K562 (cell line): ENCODE measurements around the gene EFCAB12. TPM values are rescaled to one million over a fixed set of nuclear protein-coding genes. Genes with fewer than 3 reads are reported as not detected.

Source experiments
- EZH2 ChIP-seq: IDR thresholded peaks from 2 replicates; pipeline ENCODE4 v1.6.1; 2012; ENCODE audit warnings: low read depth, mild to moderate bottlenecking, inconsistent platforms, low read length, borderline replicate concordance
- GABPB1 ChIP-seq: sonication (generic); formaldehyde crosslinking; IDR thresholded peaks from 2 replicates; pipeline ENCODE4 v1.8.0; 2022; ENCODE audit warnings: mild to moderate bottlenecking, missing genetic modification reagents
- MYNN ChIP-seq, 2 experiments: sonication (generic); formaldehyde crosslinking in 1 of 2; IDR thresholded peaks; 2 replicates each; pipeline versions ENCODE4 v1.5.0 to v1.6.1; 2016 to 2020; ENCODE audit warnings: antibody characterized with exemption in 1 of 2, missing genetic modification reagents in 1 of 2
- NFRKB ChIP-seq: fragments of 450-650 bp; IDR thresholded peaks from 2 replicates; pipeline ENCODE4 v1.6.1; 2016; ENCODE audit warnings: low read depth
- PRPF4 ChIP-seq: fragments of 200-400 bp; formaldehyde crosslinking; IDR thresholded peaks from one replicate; pipeline ENCODE4 v1.6.1; 2017; ENCODE audit warnings: low read length, low read depth, mild to moderate bottlenecking; ENCODE audit not compliant: insufficient read depth, poor library complexity, severe bottlenecking
- SIN3A ChIP-seq, 2 experiments: fragments of 150-350 bp in 1 of 2; IDR thresholded peaks; 2 replicates each; pipeline ENCODE4 v1.6.1; 2011 to 2016; ENCODE audit warnings: borderline replicate concordance in 2 of 2, low read depth in 2 of 2, low read length in 2 of 2, mild to moderate bottlenecking in 2 of 2, moderate library complexity in 2 of 2; ENCODE audit not compliant: control insufficient read depth in 1 of 2
- YY1 ChIP-seq, 3 experiments: IDR thresholded peaks; 2 replicates each; pipeline ENCODE4 v1.6.1; 2011; ENCODE audit warnings: low read length in 2 of 3, mild to moderate bottlenecking in 2 of 3, moderate library complexity in 2 of 3, borderline replicate concordance in 1 of 3, control low read depth in 1 of 3, low read depth in 1 of 3; ENCODE audit not compliant: insufficient read depth in 3 of 3, insufficient replicate concordance in 2 of 3, control insufficient read depth in 1 of 3, insufficient read length in 1 of 3; ENCODE audit errors: extremely low read depth in 1 of 3
- ZNF212 ChIP-seq: fragments of 450-650 bp; formaldehyde crosslinking; IDR thresholded peaks from 2 replicates; pipeline ENCODE4 v1.4.0; 2020; ENCODE audit warnings: mild to moderate bottlenecking
- polyA plus RNA-seq, 8 experiments: library from polyadenylated mRNA; depleted of rRNA in 4 of 8; stranded (reverse) in 5 of 8; unstranded in 3 of 8; fragments of >200 nt; fragmentation: Nextera tagmentation in 2 of 8; fragmentation: Illumina TruSeq in 1 of 8; extraction: Ambion mirVana in 2 of 8; extraction: Trizol in 1 of 8; gene quantifications; 2 replicates each; pipeline versions ENCODE4 v1.2.1 to v1.2.3, GENCODE V29; 2011 to 2014; ENCODE audit warnings: inconsistent platforms in 1 of 8, missing spikeins in 1 of 8
- total RNA-seq, 7 experiments: library from RNA; depleted of rRNA in 6 of 7; stranded (reverse); fragments of >200 nt in 6 of 7; fragmentation: Illumina TruSeq in 2 of 7; extraction: Trizol in 2 of 7; gene quantifications; 2 replicates each; pipeline versions ENCODE4 v1.2.1 to v1.2.3, GENCODE V29; 2011 to 2021; ENCODE audit warnings: low replicate concordance in 1 of 7
- TF ChIP-seq, protein P1 (sequence below): fragments of 200-800 bp; sonication (Bioruptor generic); IDR thresholded peaks from 2 replicates; pipeline ENCODE4 v1.6.1; 2016; ENCODE audit warnings: missing genetic modification characterization, missing compliant biosample characterization
- TF ChIP-seq, protein P2 (sequence below): sonication (generic); formaldehyde crosslinking; IDR thresholded peaks from 2 replicates; pipeline ENCODE4 v1.8.0; 2023; ENCODE audit warnings: mild to moderate bottlenecking, missing genetic modification reagents
- TF ChIP-seq, protein P3 (sequence below): sonication (generic); formaldehyde crosslinking; IDR thresholded peaks from 2 replicates; pipeline ENCODE4 v1.8.0; 2022; ENCODE audit warnings: missing genetic modification reagents, mild to moderate bottlenecking, borderline replicate concordance
- TF ChIP-seq, protein P4 (sequence below), 2 experiments: fragments of 200-800 bp in 1 of 2; sonication (Bioruptor generic) in 1 of 2; sonication (generic) in 1 of 2; formaldehyde crosslinking in 1 of 2; IDR thresholded peaks in 1 of 2; conservative IDR thresholded peaks in 1 of 2; 2 replicates each; pipeline versions ENCODE4 v1.5.0 to v1.6.1; 2016 to 2020; ENCODE audit warnings: missing compliant biosample characterization in 1 of 2, missing genetic modification characterization in 1 of 2, missing genetic modification reagents in 1 of 2

EFCAB12 gene
- total and polyA plus RNA-seq, 9 of the 15 experiments (the other 6 are each of a cell fraction or from before 2014, with no cell fraction given), result 0.08 to 0.95 (median 0.56) TPM; not detected in 1

DNA sequence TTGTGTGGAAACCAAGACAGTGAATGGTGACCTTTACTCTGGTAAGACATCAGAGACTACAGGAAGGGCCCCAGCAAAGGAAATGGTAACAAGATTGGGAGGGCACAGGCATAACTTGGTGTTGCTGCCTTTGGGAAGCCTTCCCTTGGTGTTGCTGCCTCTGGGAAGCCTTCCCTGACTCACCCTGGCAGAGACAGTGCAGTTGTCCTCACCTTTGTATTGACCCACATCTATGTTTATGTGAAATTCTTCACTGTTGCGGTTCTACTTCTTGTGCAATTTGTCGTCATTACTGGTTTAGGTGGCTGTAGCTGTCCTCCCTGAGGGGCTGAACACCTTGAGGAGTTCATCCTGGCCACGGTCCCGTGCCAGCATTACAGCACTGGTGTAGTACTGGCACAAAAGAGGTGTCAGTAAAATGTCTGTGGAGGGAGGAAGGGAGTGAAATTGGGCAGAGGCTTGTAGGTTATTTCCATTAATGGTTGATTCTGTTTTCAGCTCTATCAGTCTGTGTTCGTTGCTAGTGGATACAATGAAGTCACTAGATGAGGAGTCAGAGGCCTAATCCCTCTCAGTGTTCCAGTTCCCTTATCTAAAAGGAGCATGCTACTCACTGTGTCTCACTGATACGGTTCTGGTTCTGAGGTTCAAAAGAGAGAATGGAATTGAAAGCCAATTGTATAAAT is 33.2 kb upstream of the EFCAB12 start (continued):
- TF ChIP-seq, protein P1, sequence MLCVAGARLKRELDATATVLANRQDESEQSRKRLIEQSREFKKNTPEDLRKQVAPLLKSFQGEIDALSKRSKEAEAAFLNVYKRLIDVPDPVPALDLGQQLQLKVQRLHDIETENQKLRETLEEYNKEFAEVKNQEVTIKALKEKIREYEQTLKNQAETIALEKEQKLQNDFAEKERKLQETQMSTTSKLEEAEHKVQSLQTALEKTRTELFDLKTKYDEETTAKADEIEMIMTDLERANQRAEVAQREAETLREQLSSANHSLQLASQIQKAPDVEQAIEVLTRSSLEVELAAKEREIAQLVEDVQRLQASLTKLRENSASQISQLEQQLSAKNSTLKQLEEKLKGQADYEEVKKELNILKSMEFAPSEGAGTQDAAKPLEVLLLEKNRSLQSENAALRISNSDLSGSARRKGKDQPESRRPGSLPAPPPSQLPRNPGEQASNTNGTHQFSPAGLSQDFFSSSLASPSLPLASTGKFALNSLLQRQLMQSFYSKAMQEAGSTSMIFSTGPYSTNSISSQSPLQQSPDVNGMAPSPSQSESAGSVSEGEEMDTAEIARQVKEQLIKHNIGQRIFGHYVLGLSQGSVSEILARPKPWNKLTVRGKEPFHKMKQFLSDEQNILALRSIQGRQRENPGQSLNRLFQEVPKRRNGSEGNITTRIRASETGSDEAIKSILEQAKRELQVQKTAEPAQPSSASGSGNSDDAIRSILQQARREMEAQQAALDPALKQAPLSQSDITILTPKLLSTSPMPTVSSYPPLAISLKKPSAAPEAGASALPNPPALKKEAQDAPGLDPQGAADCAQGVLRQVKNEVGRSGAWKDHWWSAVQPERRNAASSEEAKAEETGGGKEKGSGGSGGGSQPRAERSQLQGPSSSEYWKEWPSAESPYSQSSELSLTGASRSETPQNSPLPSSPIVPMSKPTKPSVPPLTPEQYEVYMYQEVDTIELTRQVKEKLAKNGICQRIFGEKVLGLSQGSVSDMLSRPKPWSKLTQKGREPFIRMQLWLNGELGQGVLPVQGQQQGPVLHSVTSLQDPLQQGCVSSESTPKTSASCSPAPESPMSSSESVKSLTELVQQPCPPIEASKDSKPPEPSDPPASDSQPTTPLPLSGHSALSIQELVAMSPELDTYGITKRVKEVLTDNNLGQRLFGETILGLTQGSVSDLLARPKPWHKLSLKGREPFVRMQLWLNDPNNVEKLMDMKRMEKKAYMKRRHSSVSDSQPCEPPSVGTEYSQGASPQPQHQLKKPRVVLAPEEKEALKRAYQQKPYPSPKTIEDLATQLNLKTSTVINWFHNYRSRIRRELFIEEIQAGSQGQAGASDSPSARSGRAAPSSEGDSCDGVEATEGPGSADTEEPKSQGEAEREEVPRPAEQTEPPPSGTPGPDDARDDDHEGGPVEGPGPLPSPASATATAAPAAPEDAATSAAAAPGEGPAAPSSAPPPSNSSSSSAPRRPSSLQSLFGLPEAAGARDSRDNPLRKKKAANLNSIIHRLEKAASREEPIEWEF (CRISPR knock-in tag), result no peak
- TF ChIP-seq, protein P2, sequence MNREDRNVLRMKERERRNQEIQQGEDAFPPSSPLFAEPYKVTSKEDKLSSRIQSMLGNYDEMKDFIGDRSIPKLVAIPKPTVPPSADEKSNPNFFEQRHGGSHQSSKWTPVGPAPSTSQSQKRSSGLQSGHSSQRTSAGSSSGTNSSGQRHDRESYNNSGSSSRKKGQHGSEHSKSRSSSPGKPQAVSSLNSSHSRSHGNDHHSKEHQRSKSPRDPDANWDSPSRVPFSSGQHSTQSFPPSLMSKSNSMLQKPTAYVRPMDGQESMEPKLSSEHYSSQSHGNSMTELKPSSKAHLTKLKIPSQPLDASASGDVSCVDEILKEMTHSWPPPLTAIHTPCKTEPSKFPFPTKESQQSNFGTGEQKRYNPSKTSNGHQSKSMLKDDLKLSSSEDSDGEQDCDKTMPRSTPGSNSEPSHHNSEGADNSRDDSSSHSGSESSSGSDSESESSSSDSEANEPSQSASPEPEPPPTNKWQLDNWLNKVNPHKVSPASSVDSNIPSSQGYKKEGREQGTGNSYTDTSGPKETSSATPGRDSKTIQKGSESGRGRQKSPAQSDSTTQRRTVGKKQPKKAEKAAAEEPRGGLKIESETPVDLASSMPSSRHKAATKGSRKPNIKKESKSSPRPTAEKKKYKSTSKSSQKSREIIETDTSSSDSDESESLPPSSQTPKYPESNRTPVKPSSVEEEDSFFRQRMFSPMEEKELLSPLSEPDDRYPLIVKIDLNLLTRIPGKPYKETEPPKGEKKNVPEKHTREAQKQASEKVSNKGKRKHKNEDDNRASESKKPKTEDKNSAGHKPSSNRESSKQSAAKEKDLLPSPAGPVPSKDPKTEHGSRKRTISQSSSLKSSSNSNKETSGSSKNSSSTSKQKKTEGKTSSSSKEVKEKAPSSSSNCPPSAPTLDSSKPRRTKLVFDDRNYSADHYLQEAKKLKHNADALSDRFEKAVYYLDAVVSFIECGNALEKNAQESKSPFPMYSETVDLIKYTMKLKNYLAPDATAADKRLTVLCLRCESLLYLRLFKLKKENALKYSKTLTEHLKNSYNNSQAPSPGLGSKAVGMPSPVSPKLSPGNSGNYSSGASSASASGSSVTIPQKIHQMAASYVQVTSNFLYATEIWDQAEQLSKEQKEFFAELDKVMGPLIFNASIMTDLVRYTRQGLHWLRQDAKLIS (CRISPR knock-in tag), result no peak
- TF ChIP-seq EZH2, result no peak
- TF ChIP-seq GABPB1, result 0 out of 2 replicates have a peak, but pooled peaks have one; percentile 38
- no peak for TF ChIP-seq SIN3A (IDR thresholded peaks at IDR 0.05; ENCODE audit: borderline replicate concordance in 2 of 2, control insufficient read depth in 1 of 2, low read depth in 2 of 2, low read length in 2 of 2)
- TF ChIP-seq YY1 (IDR thresholded peaks at IDR 0.05; ENCODE audit: borderline replicate concordance in 1 of 3, control insufficient read depth in 1 of 3, extremely low read depth in 1 of 3, insufficient read depth in 3 of 3, insufficient read length in 1 of 3, insufficient replicate concordance in 2 of 3, low read depth in 1 of 3, low read length in 2 of 3), result no peak
- TF ChIP-seq, protein P3, sequence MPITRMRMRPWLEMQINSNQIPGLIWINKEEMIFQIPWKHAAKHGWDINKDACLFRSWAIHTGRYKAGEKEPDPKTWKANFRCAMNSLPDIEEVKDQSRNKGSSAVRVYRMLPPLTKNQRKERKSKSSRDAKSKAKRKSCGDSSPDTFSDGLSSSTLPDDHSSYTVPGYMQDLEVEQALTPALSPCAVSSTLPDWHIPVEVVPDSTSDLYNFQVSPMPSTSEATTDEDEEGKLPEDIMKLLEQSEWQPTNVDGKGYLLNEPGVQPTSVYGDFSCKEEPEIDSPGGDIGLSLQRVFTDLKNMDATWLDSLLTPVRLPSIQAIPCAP (CRISPR knock-in tag), result no peak
- TF ChIP-seq ZNF212, result no peak
- TF ChIP-seq, protein P4, sequence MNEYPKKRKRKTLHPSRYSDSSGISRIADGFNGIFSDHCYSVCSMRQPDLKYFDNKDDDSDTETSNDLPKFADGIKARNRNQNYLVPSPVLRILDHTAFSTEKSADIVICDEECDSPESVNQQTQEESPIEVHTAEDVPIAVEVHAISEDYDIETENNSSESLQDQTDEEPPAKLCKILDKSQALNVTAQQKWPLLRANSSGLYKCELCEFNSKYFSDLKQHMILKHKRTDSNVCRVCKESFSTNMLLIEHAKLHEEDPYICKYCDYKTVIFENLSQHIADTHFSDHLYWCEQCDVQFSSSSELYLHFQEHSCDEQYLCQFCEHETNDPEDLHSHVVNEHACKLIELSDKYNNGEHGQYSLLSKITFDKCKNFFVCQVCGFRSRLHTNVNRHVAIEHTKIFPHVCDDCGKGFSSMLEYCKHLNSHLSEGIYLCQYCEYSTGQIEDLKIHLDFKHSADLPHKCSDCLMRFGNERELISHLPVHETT (CRISPR knock-in tag; conservative IDR thresholded peaks at IDR 0.05 in 1 of 2, IDR thresholded peaks at IDR 0.05 in 1 of 2), result peak in 1 of 2 experiments; percentile 81; a peak in 2 of 4 replicates
- no peak for TF ChIP-seq MYNN (IDR thresholded peaks at IDR 0.05)
- TF ChIP-seq MYNN (CRISPR knock-in tag; IDR thresholded peaks at IDR 0.05), result no peak
- no peak for TF ChIP-seq PRPF4
- peak; percentile 71; the same call in 1 of the 2 replicates for TF ChIP-seq NFRKB
